Endothelial cell of umbilical vein (primary cell): Measurements from ENCODE around the gene SPAG17.

Source experiments
- CTCF ChIP-seq, 2 donors: IDR thresholded peaks; 1 replicate in 1 of 2; 2 replicates in 1 of 2; pipeline ENCODE4 v1.5.1; 2011; ENCODE audit warnings: low read length in 2 of 2, mild to moderate bottlenecking in 2 of 2, moderate library complexity in 2 of 2, control low read depth in 1 of 2, inconsistent platforms in 1 of 2, low read depth in 1 of 2; ENCODE audit not compliant: insufficient read depth in 1 of 2; ENCODE audit errors: extremely low read depth in 1 of 2
- EZH2 ChIP-seq: IDR thresholded peaks from 2 replicates; pipeline ENCODE4 v1.6.1; 2012; ENCODE audit warnings: borderline replicate concordance, low read depth, mild to moderate bottlenecking, moderate library complexity, low read length, inconsistent platforms; ENCODE audit not compliant: severe bottlenecking
- JUN ChIP-seq: IDR thresholded peaks from 2 replicates; pipeline ENCODE4 v1.6.1; 2011; ENCODE audit warnings: borderline replicate concordance, low read depth; ENCODE audit not compliant: insufficient read length, insufficient read depth
- MAX ChIP-seq: IDR thresholded peaks from 2 replicates; pipeline ENCODE4 v1.6.1; 2011; ENCODE audit not compliant: insufficient read depth, insufficient read length
- POLR2A ChIP-seq: IDR thresholded peaks from 2 replicates; pipeline ENCODE4 v1.6.1; 2012; ENCODE audit warnings: low read depth, mild to moderate bottlenecking, control low read depth, low read length
- POLR2AphosphoS5 ChIP-seq: IDR thresholded peaks from 2 replicates; pipeline ENCODE4 v1.6.1; 2012; ENCODE audit warnings: low read depth, mild to moderate bottlenecking, control low read depth, low read length, moderate library complexity; ENCODE audit not compliant: insufficient read depth

GRCh38 chr1:118008011-118008410 lies 177.0 kb downstream of the SPAG17 start:
- TF ChIP-seq CTCF (IDR thresholded peaks at IDR 0.05; ENCODE audit: extremely low read depth in 1 of 2, insufficient read depth in 1 of 2, low read depth in 1 of 2, low read length in 2 of 2): no peak
- no peak for TF ChIP-seq POLR2AphosphoS5
- no peak for TF ChIP-seq POLR2A
- TF ChIP-seq EZH2: no peak
- TF ChIP-seq JUN: no peak
- TF ChIP-seq MAX: no peak
